Measurements from ENCODE around the gene FGFR4.
A peak's percentile ranks its signal among the peaks of the same experiment; 100 is the strongest.
"Not testable (repeated sequence)": the region's sequence is repeated elsewhere in the genome, so short reads cannot be mapped to it uniquely, and the experiment has no call there.

Gene FGFR4

DNA sequence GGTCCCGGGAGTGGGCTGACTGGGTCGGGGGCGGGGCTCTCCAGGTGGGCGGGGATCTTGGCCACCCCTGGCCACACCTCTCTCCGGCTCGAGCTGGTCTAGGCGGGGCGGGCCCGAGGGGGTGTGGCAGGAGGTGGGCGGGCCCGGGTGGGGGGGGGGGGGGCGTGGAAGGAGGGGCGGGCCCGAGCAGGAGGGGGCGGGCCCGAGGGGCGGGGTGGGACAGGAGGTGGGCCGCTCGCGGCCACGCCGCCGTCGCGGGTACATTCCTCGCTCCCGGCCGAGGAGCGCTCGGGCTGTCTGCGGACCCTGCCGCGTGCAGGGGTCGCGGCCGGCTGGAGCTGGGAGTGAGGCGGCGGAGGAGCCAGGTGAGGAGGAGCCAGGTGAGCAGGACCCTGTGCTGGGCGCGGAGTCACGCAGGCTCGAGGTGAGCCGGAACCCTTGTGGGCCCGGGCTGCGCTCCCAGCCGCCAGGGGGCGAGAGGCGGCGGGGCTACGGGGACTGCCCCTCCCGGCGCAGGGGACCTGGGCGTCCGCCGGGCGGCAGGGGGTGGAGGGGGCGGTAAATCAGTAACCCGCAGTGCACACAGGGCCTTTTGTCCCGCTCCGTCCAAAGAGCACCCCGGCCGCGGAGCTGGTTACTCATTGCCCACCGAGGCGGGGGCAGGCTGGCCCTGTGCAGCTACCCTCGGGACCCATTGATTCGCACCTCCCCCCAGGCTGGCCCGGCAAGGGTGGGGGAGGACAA lies at the start of gene FGFR4:
Gene FGFR4, plus strand, starts transcription at position 262 of the 744 bp plus-strand sequence. CDS start 2,688 bp downstream, outside the sequence.
- DNase-seq (ENCODE audit: low read depth in 1 of 2, low spot score in 1 of 2): peak; percentile 16 to 49

DNA sequence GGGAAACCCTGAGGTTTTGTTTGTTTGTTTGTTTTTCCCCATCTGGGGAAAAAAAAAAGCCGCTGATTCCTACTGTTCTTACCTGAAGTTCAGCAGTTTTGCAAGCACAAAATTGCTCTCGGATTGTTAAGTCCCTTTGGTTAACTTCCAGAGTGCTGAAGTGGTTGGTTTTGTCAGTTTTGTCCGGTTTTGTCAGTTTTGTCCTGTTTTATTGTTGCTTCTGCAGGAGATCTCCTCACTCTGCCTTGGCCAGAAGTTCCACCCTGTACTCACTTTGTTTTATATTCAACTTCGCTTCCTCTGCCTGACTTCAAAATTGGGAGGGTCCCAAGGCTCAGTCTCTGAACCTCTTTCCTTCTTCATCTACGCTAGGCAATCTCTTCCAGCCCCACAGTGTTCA lies 49.8 kb upstream of the FGFR4 start:
- DNase-seq (ENCODE audit: low read depth in 1 of 2, low spot score in 1 of 2): no peak

DNA sequence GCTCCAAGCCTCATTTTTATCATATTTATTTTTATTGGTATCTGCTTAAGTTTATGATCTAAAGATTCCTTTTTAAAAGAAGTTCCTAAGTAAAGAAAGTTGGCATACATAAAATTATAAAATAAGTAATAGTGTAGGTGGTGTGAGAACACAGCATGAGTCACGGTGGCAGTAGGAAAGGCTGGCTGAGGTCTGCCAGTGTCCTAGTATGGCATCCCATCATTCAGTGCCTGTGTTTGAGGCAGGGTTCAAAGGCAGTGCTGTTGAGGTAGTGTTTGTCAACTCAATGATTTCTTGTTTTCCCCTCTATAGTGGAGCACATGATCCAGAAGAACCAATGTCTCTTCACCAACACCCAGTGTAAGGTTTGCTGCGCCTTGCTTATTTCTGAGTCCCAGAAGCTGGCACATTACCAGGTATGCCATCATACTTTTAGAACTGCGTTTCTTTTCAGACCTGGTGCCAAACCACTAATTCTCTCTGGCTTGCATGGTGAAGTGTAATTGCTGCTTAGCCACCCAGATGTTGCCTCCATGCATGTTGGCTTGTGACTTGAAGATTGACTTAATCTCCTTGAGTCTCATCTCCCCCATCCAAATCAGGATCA lies 45.8 kb upstream of the FGFR4 start:
- DNase-seq (ENCODE audit: low read depth in 1 of 2, low spot score in 1 of 2): no peak

DNA sequence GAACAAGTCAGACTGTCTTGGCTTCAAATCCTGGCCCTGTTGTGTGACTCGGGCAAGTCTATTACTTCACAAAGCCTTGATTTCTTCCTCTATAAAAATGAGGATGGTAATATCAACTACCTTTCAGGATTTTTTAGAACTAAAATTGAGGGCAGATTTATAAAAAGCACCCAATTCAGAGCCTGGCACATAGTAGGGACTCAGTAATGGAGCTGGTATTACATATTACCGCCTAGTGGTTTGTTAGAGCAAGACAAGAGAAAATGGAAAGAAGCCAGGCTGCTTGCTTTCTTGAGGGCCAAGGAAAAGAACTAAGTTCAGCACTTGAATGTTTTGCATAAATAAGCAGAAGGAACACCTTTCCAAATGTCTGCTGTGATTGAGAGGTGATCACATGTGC lies 44.8 kb upstream of the FGFR4 start:
- no peak for DNase-seq (ENCODE audit: low read depth in 1 of 2, low spot score in 1 of 2)

DNA sequence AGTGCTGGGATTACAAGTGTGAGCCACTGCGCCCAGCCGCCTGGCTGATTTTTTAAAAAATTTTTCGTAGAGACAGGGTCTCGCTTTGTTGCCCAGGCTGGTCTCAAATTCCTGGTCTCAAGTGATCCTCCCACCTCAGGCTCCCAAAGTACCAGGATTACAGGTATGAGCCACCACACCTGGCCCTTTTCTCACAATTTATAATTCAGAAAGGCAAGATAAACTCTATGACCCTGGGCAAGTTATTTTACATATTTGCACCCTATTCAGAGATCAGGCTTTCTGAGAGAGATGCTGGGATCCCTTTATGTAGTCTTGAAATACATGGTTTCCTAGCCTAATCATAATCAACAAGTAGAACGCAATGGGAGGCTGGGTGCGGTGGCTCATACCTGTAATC lies 43.6 kb upstream of the FGFR4 start:
- no peak for DNase-seq (ENCODE audit: low read depth in 1 of 2, low spot score in 1 of 2)

DNA sequence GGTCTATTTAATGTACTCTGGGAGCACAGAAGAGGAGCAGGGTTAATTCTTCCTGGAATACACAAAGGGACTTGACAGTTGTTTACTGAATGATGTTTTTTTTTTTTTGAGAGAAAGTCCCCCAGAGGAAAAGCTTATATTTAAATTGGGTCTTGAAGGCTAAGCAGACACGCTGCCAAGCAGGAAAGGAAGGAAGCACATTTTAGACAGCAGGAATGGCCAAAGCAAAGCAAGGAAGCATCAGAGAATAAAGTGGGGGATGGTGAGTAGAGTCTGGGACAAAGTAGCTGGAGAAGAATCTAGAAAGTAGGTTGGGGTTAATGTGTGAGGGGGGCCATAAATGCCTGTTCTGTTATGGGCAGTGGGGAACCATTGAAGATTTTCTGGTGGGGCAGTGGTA lies 42.8 kb upstream of the FGFR4 start:
- no peak for DNase-seq (ENCODE audit: low read depth in 1 of 2, low spot score in 1 of 2)

DNA sequence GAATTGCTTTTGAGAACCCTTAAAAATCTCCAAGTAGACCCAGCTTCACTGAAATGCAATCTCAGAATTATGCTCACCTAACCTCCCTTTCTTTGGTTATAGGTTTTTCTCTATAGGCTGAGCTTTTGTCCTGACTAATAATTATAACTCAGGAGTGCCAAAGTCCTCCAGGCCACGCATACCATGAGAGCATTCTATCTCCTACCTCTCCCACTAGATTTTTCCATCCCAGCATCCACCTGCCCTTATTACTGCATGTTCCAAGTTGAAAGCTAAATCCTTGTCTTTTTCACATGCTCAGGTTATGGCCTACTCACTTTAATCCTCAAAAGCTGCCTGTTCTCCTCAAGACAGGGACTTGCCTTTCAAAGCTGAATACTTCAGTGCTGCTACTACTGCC lies 42.1 kb upstream of the FGFR4 start:
- DNase-seq (ENCODE audit: low read depth in 1 of 2, low spot score in 1 of 2): no peak

DNA sequence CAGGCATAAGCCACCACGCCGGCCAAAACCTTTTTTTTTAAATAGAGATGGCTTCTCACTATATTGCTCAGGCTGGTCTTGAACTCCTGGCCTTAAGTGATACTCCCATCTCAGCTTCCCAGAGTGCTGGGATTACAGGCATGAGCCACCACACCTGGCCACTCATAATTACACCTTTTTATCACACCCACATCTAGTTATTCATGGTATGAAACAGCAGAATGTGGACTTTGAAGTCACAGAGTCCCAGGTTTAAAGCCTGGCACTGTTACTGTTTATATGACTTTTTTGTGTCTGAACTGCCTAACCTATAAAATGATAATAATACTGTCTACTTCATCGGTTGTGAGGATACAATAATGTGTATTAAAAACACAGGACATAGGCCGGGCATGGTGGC lies 41.1 kb upstream of the FGFR4 start:
- no peak for DNase-seq (ENCODE audit: low read depth in 1 of 2, low spot score in 1 of 2)

DNA sequence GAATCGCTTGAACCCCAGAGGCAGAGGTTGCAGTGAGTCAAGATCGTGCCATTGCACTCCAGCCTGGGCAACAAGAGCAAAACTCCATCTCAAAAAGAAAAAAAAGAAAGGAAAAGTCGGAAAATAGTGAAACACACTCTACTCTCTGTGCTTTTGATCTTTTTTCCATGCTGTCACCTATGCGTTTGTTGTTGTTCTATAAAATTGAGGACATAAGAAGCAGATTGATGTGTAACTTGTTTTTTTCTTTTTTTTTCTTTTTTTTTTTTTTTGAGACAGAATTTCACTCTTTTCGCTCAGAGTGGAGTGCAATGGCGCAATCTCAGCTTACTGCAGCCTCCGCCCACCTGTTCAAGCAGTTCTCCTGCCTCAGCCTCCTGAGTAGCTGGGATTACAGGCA lies 38.2 kb upstream of the FGFR4 start:
- DNase-seq (ENCODE audit: low read depth in 1 of 2, low spot score in 1 of 2): not testable (repeated sequence)

DNA sequence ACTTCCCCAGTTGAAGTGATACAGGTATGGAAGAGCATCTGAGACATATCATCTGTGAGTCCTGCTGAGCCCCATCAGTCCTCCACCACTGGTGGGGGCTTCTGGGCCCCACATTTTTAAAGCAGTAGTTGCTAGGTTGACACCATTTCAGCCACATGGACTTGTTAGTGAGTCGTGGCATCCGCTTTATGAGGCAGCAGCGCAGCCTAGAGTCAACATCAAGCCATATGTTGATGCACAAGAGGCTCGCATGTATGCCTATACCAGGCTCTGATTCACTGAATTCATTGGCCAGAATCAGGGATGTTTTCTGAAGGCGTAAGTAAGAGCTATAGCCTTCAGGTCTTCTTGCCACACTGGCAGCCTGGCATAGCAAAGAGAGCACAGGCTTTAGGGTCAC lies 37.4 kb upstream of the FGFR4 start:
- DNase-seq (ENCODE audit: low read depth in 1 of 2, low spot score in 1 of 2): no peak

DNA sequence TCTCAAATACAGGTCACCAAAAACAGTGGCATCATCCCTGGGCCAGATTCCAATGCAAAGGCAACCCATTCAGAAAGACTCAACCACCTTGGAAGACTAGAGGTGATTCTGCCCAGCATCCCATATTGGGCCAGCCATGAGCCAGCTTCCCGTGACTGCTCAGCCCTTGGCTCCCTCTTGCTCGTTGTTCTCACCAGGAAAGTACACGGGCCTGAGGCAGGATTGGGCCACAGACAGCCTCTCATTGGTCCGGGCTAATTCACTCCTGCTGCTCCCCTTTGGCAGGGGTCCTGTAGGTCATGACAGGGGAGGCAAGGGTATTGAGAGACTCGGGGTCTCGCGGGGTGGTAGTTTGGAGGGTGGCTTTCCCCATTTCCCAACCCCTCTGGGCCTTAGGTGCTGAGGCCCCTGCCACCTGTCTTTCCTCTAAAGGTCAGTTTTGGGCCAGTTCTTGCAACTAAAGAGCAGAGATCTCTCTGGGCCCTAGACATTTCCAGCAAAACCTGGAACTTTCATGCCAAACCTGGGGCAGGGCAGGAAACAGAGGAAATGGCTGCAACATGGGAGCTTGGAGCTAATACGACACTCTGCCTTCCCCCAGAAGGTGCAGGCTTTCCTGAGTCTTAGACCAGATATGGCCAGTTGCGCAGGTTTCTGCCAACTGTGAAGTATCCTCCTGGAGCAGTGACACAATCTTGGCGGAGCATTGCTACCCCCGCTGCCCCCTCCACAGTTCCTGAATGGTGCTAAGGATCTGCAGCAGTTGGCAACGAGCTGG lies 22.0 kb upstream of the FGFR4 start:
- no peak for DNase-seq (ENCODE audit: low read depth in 1 of 2, low spot score in 1 of 2)

DNA sequence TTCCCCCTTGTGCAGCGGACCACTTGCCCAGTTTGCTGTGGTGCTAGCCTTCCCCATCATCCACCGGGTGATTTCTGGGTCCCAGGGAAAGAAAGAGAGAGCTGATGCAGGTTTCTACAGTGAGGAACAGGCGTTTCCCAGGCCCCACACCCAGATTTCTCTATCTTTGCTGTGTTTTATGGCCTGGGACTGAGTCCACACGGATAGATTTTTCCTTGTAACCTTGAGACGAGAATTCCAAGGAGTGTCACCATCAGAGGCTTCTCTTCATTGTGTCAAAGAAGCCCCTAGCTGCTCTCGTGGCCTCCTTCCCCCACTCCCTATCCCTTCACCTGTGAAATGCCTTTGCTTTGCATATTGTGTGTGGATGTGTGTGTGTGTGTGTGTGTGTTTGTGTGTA lies 21.2 kb upstream of the FGFR4 start:
- DNase-seq (ENCODE audit: low read depth in 1 of 2, low spot score in 1 of 2): no peak

DNA sequence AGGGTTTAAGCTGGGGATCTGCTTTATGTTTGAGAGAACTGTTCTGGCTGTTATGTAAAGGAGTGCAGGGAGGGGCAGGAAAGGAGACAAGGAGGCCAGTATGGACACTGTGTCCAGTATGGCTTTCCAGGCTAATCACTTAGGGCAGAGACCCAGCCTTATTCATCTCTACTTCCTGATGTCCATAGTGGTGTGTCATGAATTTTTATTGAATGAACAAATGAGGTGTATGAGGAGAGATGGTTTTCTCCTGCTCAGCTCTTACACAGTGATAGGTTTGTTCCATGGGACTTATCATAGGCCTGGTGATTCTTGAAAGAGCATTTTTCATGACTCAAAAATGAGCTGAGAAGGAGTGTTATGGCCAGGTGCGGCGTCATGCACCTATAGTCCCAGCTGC lies 20.5 kb upstream of the FGFR4 start:
- no peak for DNase-seq (ENCODE audit: low read depth in 1 of 2, low spot score in 1 of 2)

DNA sequence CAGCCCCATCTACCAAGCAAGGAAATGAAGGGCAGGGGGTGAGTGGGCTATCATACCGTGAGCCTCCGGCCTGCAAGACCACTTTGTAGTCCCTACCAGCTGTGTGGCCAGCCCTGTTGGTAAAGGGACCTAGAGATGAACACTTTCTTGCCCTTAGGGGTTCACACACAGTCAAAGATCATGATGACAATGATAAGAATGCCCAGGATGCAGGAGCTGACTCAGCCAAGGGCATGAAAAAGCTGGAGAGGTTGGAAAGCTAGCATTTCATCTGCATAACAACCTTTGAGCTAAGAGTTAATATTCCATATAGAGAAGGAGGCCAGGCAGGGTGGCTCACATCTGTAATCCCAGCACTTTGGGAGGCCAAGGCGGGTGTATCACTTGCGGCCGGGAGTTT lies 19.2 kb upstream of the FGFR4 start:
- DNase-seq (ENCODE audit: low read depth in 1 of 2, low spot score in 1 of 2): no peak

DNA sequence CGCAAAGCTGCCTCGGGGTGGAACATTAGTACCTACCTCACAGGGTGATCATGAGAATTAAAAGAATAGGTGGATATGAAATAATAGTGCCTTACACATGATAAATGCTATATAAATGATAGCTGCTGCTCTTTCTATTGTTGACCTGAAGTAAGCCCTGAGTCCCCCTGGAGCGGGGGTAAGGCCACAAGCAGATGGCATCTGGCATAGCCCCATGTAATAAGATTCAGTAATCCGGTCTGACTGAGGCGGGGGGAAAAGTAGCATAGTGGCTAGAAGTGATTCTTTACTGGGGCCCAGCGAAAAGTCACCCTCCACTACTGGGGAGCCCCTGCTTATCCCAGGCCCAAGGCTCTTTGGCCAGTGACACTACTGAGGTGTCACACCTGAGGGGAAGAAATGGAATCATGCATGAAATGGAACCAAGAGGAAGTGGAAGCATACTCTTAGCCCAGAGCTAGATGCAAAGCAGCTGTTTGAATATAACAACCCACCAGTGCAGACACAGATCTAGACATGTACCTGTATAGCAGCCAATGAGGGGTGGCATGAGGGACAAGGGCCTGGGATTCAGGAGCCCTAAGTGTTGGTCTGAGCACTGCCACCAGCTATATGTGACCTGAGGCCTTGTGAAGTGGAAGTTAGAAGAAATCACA lies 16.1 kb upstream of the FGFR4 start:
- no peak for DNase-seq (ENCODE audit: low read depth in 1 of 2, low spot score in 1 of 2)

DNA sequence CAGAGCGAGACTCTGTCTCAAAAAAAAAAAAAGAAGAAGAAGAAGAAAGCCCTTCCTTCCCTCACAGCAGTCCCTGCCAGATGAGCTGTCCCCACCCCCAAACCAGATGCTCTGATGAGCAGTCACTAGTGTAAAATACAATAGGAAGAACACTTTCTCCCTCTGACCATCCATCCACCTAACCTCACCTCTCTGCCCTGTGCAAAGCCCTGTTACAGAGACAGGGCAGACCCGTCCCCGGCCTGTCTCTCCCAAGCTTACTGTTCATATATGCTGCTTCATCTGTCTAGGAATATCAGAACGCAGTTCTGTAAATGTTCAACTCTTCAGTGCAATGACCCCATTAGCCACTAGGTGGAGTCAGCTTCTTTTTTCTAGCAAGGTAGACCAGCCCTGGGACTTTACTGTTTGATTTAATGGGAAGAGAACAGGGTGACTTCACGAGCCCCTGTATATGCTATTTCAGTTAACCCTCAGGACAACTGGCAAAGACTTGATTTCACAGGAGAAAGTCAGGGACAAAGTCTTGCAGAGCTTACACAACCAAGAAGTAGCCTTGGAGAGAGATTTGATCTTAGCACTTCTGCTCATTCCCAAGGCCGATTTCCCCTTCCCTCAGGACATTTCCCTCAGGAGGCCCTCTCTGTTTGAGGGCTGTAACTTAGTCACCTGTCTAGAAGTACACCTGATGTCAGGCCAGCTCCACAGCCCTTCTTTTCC lies 14.9 kb upstream of the FGFR4 start:
- DNase-seq (ENCODE audit: low read depth in 1 of 2, low spot score in 1 of 2): peak in 1 of 2 donors; percentile 26

DNA sequence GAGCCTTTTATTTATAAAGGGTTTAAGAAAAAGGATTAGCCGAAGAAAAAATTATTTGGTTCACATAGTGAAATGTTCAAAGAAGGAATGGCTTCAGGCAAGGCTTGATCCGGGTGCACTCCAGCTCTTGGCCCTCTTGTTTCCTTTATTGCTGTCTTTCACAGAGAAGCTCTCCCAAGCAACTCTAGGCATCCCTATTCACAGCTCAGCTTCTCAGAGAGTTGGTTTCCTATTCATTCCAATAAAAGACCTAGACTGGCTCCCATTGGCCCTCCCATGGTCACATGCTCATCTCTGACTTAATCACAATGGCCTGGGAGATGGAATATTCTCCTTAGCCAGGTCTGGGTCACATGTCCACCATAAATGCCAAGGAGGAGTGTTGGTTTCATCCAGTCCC lies 9.4 kb upstream of the FGFR4 start:
- no peak for DNase-seq (ENCODE audit: low read depth in 1 of 2, low spot score in 1 of 2)

DNA sequence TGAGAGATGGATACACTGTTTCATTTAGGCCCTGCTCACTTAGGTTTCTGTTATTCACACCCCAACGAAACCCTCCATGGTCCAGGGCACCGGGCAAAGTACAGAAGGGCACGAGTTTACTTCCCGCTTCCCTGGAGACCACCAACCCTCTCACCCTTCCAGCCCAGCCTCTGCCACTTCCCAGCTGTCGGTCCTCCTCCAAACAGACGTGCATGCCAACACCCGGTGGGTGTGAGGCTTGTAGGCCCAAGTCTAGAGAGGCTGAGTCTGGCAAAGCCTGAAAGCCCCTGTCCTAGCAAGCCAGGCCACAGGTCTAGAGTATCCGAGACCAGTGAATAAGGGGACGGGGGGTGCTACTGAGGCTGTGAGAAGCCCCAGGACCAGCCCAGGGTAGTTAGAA lies 7.1 kb upstream of the FGFR4 start:
- DNase-seq (ENCODE audit: low read depth in 1 of 2, low spot score in 1 of 2): no peak

DNA sequence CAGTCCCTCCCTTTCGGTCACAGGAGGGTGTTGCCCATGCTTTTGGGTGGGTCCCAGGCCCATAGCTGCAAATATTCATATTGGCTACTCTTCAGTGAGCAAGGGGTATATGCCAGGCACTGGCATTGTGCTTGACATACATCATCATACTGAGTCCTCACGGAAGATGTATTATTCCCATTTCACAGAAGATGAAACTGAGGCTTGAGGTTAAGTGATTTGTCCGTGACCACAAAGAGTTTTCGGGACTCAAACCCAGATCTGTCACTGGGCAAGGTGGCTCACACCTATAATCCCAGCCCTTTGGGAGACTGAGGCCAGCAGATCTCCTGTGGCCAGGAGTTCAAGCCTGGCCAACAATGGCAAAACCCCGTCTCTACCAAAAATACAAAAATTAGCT lies 6.5 kb upstream of the FGFR4 start:
- no peak for DNase-seq (ENCODE audit: low read depth in 1 of 2, low spot score in 1 of 2)

DNA sequence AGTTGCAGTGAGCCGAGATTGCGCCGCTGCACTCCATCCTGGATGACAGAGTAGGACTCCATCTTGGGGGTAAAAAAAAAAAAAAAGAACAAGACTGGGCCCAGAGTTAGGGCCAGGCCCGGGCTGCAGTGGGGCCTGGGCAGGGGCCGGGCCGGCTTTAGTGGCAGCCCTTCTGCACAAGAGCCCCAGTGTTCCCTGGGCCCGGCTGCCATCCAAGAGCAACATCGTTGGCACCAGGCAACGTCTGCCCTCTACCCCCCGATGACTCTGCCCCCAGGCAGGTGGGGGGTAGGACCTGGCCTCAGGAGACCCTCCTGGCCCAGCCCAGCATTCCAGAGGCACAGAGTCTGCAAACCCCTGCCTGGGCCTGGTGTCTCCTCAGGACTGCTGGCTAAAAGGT lies 4.9 kb upstream of the FGFR4 start:
- no peak for DNase-seq (ENCODE audit: low read depth in 1 of 2, low spot score in 1 of 2)

DNA sequence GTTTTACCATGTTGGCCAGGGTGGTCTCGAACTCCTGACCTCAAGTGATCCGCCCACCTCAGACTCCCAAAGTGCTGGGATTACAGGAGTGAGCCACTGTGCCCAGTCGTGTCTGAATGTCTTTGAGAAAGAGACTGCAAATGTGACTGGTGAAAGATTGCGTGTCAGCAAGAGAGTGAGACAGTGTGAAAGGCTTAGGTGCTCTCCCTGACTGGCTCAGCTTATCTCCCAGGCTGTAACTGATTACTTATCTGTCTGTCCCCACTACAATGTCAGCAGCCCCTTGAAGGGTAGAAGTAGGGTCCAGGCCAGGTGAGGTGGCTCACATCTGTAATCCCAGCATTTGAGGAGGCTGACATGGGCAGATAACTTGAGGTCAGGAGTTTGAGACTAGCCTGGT lies 3.4 kb upstream of the FGFR4 start:
- DNase-seq (ENCODE audit: low read depth in 1 of 2, low spot score in 1 of 2): no peak

Data from activated T-helper 1 cell treated with anti-CD3 and anti-CD28 coated beads, Interleukin-2, amount 50 U/mL, for 16 hours (primary cell).